NT2/D1 (cell line): ENCODE data around the gene UNC5C.

Experiments
- YY1 ChIP-seq: IDR thresholded peaks from 2 replicates; pipeline ENCODE4 v1.6.1; 2011; ENCODE audit not compliant: insufficient read length, insufficient read depth
- ZNF274 ChIP-seq: IDR thresholded peaks from 2 replicates; pipeline ENCODE4 v1.6.1; 2011; ENCODE audit warnings: mild to moderate bottlenecking, low read depth, low read length

DNA sequence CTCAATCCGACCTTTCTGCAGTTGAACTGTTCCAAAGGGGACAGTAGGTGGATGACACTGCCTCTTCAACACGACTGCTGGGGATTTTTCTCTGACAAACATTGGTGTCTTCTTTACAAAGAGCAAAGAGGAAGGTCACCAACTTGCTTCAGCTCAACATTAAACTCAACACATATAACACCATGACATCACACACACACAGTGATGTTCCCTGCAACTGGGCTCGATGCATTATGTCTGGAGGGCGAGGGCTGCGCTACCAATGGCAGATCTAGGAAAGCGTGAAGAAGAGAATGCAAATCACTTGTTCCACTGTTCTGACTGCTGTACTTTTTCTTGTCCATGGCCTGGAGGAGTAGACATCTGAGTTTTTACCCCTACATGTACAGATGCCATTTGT, 385.9 kb downstream of the UNC5C start:
- TF ChIP-seq YY1 (no peak), ZNF274 (no peak)
